HepG2 (cell line): ENCODE results near the gene OTUB2. TPM values are rescaled to one million over a fixed set of nuclear protein-coding genes. Genes with fewer than 3 reads are reported as not detected.

Experiments used
- CBX1 ChIP-seq: IDR thresholded peaks from one replicate; pipeline ENCODE4 v1.6.1; 2016; ENCODE audit warnings: antibody characterized with exemption, low read depth
- DR1 ChIP-seq: sonication (generic); formaldehyde crosslinking; IDR thresholded peaks from 2 replicates; pipeline ENCODE4 v1.8.0; 2021; ENCODE audit warnings: mild to moderate bottlenecking, missing genetic modification reagents, inconsistent platforms
- ELF4 ChIP-seq: sonication (generic); formaldehyde crosslinking; IDR thresholded peaks from 2 replicates; pipeline ENCODE4 v1.5.0; 2020; ENCODE audit warnings: missing genetic modification reagents, mild to moderate bottlenecking, moderate library complexity, borderline replicate concordance
- HHEX ChIP-seq: IDR thresholded peaks from 2 replicates; pipeline ENCODE4 v1.6.1; 2016; ENCODE audit warnings: control low read depth
- HMGXB3 ChIP-seq: sonication (generic); formaldehyde crosslinking; IDR thresholded peaks from 2 replicates; pipeline ENCODE4 v1.4.0; 2020; ENCODE audit warnings: missing genetic modification reagents, borderline replicate concordance
- NCOA2 ChIP-seq: sonication (generic); formaldehyde crosslinking; IDR thresholded peaks from 2 replicates; pipeline ENCODE4 v1.8.0; 2022; ENCODE audit warnings: inconsistent platforms
- NFYB ChIP-seq: sonication (generic); formaldehyde crosslinking; IDR thresholded peaks from 2 replicates; pipeline ENCODE4 v1.4.0; 2020; ENCODE audit warnings: missing genetic modification reagents
- PREB ChIP-seq: sonication (generic); formaldehyde crosslinking; IDR thresholded peaks from 2 replicates; pipeline ENCODE4 v1.4.0; 2020; ENCODE audit warnings: missing genetic modification reagents
- SAFB2 ChIP-seq: sonication (generic); formaldehyde crosslinking; IDR thresholded peaks from 2 replicates; pipeline ENCODE4 v1.5.1; 2020; ENCODE audit warnings: missing genetic modification reagents, low read depth, mild to moderate bottlenecking, borderline replicate concordance
- SAP130 ChIP-seq: IDR thresholded peaks from 2 replicates; pipeline ENCODE4 v1.6.1; 2016; ENCODE audit warnings: low read depth
- SOX6 ChIP-seq, 2 experiments: fragments of 450-650 bp in 1 of 2; sonication (generic) in 1 of 2; formaldehyde crosslinking in 1 of 2; IDR thresholded peaks; 2 replicates each; pipeline versions ENCODE4 v1.4.0 to v1.6.1; 2017 to 2020; ENCODE audit warnings: antibody characterized with exemption in 1 of 2, mild to moderate bottlenecking in 1 of 2, missing genetic modification reagents in 1 of 2
- ZBTB42 ChIP-seq: sonication (generic); formaldehyde crosslinking; IDR thresholded peaks from 2 replicates; pipeline ENCODE4 v1.5.0; 2020; ENCODE audit warnings: mild to moderate bottlenecking, missing genetic modification reagents
- ZNF275 ChIP-seq: sonication (generic); formaldehyde crosslinking; IDR thresholded peaks from 2 replicates; pipeline ENCODE4 v1.8.0; 2022; ENCODE audit warnings: missing genetic modification reagents, mild to moderate bottlenecking, inconsistent platforms, borderline replicate concordance
- ZNF772 ChIP-seq: sonication (generic); formaldehyde crosslinking; IDR thresholded peaks from 2 replicates; pipeline ENCODE4 v1.5.0; 2020; ENCODE audit warnings: mild to moderate bottlenecking, missing genetic modification reagents
- polyA plus RNA-seq, 8 experiments: library from polyadenylated mRNA; depleted of rRNA in 3 of 8; stranded (reverse) in 7 of 8; unstranded in 1 of 8; fragments of >200 nt; fragmentation: Illumina TruSeq in 4 of 8; extraction: Trizol in 4 of 8; gene quantifications; 2 replicates each; pipeline versions ENCODE4 v1.2.1 to v1.2.3, GENCODE V29; 2011 to 2016; ENCODE audit warnings: low read depth in 4 of 8, missing spikeins in 1 of 8, mixed read lengths in 1 of 8; ENCODE audit not compliant: insufficient read depth in 1 of 8
- total RNA-seq, 5 experiments: library from RNA; depleted of rRNA; stranded (reverse); fragments of >200 nt; fragmentation: Illumina TruSeq; extraction: Trizol; gene quantifications; 2 replicates each; pipeline ENCODE4 v1.2.3, GENCODE V29; 2016; ENCODE audit warnings: low read depth in 1 of 5
- TF ChIP-seq, protein P1 (sequence below): sonication (generic); formaldehyde crosslinking; IDR thresholded peaks from 2 replicates; pipeline ENCODE4 v1.4.0; 2020; ENCODE audit warnings: missing genetic modification reagents
- TF ChIP-seq, protein P2 (sequence below): sonication (generic); formaldehyde crosslinking; IDR thresholded peaks from 2 replicates; pipeline ENCODE4 v1.9.0; 2022; ENCODE audit warnings: low read depth, missing genetic modification reagents

Gene OTUB2
- total and polyA plus RNA-seq, 2 of the 13 experiments (the other 11 are each of a cell fraction or from before 2014, with no cell fraction given), result 2.2 to 2.4 TPM

- TF ChIP-seq HMGXB3 (CRISPR knock-in tag) (0 out of 2 replicates have a peak, but pooled peaks have one; percentile 26), DR1 (CRISPR knock-in tag) (no peak), NCOA2 (CRISPR knock-in tag) (0 out of 2 replicates have a peak, but pooled peaks have one; percentile 21), ZNF772 (no peak), SOX6 (IDR thresholded peaks at IDR 0.05) (no peak), SOX6 (CRISPR knock-in tag; IDR thresholded peaks at IDR 0.05) (no peak), PREB (CRISPR knock-in tag) (no peak), HHEX (no peak), ZNF275 (no peak), CBX1 (no peak), NFYB (no peak), ZBTB42 (CRISPR knock-in tag) (no peak), ELF4 (CRISPR knock-in tag) (no peak), SAP130 (CRISPR knock-in tag) (peak; percentile 44; the same call in 1 of the 2 replicates), SAFB2 (no peak)
- TF ChIP-seq, protein P1, sequence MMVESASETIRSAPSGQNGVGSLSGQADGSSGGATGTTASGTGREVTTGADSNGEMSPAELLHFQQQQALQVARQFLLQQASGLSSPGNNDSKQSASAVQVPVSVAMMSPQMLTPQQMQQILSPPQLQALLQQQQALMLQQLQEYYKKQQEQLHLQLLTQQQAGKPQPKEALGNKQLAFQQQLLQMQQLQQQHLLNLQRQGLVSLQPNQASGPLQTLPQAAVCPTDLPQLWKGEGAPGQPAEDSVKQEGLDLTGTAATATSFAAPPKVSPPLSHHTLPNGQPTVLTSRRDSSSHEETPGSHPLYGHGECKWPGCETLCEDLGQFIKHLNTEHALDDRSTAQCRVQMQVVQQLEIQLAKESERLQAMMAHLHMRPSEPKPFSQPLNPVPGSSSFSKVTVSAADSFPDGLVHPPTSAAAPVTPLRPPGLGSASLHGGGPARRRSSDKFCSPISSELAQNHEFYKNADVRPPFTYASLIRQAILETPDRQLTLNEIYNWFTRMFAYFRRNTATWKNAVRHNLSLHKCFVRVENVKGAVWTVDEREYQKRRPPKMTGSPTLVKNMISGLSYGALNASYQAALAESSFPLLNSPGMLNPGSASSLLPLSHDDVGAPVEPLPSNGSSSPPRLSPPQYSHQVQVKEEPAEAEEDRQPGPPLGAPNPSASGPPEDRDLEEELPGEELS (CRISPR knock-in tag), result no peak
- TF ChIP-seq, protein P2, sequence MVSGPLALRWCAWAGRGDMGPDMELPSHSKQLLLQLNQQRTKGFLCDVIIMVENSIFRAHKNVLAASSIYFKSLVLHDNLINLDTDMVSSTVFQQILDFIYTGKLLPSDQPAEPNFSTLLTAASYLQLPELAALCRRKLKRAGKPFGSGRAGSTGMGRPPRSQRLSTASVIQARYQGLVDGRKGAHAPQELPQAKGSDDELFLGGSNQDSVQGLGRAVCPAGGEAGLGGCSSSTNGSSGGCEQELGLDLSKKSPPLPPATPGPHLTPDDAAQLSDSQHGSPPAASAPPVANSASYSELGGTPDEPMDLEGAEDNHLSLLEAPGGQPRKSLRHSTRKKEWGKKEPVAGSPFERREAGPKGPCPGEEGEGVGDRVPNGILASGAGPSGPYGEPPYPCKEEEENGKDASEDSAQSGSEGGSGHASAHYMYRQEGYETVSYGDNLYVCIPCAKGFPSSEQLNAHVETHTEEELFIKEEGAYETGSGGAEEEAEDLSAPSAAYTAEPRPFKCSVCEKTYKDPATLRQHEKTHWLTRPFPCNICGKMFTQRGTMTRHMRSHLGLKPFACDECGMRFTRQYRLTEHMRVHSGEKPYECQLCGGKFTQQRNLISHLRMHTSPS (CRISPR knock-in tag), result no peak
These were observed 24.4 kb upstream of the OTUB2 start (continued) for GRCh38 chr14:94001501-94002396.
